Fibroblast of lung (primary cell): ENCODE measurements around the gene SUMO2.
"Not testable (repeated sequence)": the region's sequence is repeated elsewhere in the genome, so short reads cannot be mapped to it uniquely, and the experiment has no call there.

Experiments
- CTCF ChIP-seq, 2 donors: IDR thresholded peaks in 1 of 2; conservative IDR thresholded peaks in 1 of 2; 1 replicate in 1 of 2; 2 replicates in 1 of 2; pipeline ENCODE4 v1.5.1; 2011 to 2012; ENCODE audit warnings: low read length in 2 of 2, control low read depth in 1 of 2, inconsistent platforms in 1 of 2, low read depth in 1 of 2, mild to moderate bottlenecking in 1 of 2
- EZH2 ChIP-seq: IDR thresholded peaks from 2 replicates; pipeline ENCODE4 v1.5.1; 2012; ENCODE audit warnings: low read length, control low read depth, mild to moderate bottlenecking; ENCODE audit errors: missing control alignments

GRCh38 chr17:75127936-75128335, 54.8 kb downstream of the SUMO2 start:
- not testable (repeated sequence) for TF ChIP-seq CTCF (conservative IDR thresholded peaks at IDR 0.05 in 1 of 2, IDR thresholded peaks at IDR 0.05 in 1 of 2; ENCODE audit: low read depth in 1 of 2, low read length in 2 of 2); EZH2
